ENCODE data around the gene OR5K2.

Gene OR5K2

DNA sequence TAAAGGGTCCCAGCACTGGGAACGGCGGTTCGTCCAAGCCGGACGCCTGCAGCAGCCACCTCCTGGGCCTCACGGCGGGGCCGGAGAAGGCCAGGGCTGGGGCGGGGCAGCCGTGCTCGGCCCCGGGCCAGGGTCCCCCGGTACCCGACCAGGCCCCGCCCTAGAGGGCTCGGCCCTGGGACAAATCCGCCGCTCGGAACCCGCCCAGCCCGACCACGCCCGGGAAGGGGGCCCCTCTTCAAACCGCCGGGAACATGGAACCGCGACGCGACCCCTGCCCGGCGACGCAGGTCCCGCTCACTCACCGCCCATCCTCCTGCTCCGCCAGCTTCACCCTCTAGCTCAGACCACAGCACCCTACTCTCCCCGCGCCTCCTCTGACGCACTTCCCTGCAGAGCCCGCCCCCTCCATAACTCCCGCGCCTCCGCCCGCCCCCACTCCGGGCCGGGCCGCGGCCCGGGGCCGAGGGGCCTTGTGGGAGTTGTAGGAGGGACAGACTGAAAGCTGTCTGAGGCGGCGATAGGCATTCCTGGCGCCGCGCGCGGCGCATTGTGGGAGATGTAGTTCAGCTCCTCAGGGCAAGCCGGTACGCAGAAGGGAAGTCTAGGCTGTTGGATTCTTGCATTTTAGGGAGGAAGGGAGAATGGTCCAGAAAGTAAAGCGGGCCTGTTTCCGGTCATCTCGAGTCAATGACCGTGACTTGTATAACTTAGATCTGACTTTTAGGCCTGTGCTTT is 25.2 kb downstream of the OR5K2 start, which contains the start of gene CLDND1:
Gene CLDND1 (minus strand): TSS at position 359 of the 738 bp plus-strand sequence. CDS start 1,478 bp downstream, outside the sequence.
- DNase-seq (ENCODE audit: low read depth, low spot score): peak; percentile 88

DNA sequence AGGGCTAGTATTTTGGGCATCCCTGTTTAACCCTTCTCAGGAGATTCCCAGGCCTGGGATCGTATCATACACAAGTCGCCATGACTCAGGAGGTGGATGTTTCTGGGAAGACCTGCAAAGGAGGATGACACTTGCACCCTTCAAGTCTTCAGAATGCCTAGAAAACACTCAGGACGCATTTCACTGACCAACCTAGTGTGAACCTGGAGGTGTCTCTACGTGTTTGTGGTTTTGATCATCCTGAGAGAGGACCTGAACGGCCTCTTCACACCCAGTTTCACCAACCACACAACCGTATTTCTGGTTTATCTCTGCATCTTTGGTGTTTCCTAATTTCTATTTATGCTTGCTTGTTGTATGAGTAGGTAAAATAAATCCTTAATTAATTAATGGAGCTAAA is 28.0 kb downstream of the OR5K2 start:
- DNase-seq (ENCODE audit: low read depth, low spot score): no peak

DNA sequence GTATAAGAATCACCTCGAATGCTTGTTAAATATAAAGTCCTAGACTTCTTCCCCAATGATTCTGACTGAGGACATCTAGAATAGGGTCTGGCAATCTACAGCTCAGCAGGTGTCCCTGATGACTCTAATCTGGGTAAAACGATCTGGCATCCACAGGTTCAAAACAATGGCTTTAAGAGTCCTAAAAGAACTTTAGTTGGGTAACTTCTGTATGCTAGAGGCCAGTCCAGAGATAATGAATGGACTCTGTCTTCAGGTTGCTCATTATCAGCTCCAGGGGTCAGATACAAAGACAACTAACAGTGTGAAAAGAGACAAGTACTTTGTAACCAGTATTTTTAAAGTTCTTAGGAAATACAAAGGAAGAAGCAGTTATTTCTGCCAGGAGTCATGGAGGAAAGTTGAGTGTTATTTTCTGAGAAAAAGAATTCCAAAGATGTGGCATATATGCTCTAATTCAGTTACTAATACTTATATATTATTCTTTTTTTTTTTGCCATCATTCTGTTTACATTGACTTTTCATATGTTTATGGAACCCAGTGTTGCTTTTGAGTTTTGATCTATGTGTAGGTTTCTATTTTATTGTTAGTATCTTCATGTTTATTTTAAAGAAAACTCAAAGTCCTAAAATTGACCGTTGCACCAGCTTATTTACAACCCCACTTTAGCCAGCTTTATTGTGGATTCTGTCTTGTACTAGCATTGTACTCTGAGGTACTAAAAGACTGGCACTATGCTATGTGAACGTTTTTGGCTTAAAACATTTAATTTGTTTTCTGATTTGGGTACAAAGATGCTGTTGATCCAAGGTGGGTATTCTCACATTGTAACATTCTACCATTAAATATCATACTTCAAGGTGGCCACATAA is 31.2 kb downstream of the OR5K2 start:
- no peak for DNase-seq (ENCODE audit: low read depth, low spot score)

DNA sequence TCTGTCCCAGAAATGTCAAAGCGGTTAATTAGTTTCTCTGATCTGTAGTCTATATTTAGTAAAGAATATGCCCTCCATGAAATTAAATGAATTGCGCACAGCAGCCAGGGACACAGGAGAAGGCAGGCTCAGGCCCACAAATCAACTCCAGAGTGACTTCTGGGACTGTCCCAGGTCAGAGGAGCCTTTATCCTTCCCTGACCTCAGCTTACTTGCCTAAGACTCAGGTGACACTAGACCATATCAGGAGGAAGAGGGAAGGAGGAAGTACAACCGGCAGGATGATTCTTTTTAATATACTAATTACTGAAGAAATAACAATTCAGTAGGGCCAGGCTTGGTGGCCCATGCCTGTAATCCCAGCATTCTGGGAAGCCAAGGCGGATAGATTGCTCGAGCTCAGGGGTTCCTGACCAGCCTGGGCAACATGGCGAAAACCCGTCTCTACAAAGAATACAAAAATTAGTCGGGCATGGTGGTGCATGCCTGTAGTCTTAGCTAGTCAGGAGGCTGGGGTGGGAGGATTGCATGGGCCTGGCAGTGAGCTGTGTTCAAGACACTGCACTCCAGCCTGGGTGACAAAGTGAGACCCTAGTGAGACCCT is 32.5 kb downstream of the OR5K2 start:
- DNase-seq (ENCODE audit: low read depth, low spot score): no peak

DNA sequence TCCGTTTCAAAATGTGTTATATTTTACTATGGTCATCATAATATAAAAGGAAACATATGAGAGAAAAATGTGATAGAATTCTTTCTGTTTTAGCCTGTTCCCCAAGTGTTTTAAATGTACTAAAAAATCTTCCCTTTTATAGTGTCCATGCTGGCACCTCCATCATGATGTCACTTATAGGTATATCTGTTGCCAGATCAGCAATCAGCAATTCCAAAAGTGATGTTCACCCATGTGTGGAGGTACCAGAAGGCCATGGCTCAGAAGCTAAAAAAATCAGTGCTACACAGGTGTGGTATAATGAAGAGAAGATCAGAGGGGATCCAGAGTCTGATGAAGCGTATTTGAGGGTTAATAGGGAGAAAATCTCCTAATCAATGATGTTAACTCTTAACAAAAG is 33.2 kb downstream of the OR5K2 start:
- DNase-seq (ENCODE audit: low read depth, low spot score): no peak

DNA sequence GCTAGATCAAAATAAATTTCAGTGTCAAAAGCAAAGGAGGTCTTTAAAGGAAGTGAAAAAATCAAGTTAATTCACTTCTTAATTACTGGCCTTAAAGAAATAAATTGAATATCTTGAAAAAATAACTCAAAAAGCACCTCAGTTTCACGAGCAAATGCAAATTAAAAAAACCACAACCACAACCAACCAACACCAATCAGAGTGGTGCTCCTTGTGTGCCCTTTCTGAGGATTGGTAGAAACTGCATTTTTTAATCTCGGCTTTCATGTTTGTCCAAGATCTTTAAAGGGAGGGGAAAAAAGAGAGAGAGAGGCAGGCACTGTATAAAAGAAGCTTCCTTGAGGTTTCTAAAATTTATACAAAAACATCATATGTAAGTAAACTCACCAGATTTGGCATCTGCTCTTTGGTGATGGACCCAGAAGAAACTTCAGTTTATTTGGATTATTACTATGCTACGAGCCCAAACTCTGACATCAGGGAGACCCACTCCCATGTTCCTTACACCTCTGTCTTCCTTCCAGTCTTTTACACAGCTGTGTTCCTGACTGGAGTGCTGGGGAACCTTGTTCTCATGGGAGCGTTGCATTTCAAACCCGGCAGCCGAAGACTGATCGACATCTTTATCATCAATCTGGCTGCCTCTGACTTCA is 34.3 kb downstream of the OR5K2 start, which contains the start of gene GPR15:
Gene GPR15 (plus strand): TSS at position 357 of the 653 bp plus-strand sequence. CDS start 56 bp downstream, at position 413.
- no peak for DNase-seq (ENCODE audit: low read depth, low spot score)

DNA sequence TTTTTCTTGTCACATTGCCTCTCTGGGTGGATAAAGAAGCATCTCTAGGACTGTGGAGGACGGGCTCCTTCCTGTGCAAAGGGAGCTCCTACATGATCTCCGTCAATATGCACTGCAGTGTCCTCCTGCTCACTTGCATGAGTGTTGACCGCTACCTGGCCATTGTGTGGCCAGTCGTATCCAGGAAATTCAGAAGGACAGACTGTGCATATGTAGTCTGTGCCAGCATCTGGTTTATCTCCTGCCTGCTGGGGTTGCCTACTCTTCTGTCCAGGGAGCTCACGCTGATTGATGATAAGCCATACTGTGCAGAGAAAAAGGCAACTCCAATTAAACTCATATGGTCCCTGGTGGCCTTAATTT is 34.8 kb downstream of the OR5K2 start:
- DNase-seq (ENCODE audit: low read depth, low spot score): no peak

DNA sequence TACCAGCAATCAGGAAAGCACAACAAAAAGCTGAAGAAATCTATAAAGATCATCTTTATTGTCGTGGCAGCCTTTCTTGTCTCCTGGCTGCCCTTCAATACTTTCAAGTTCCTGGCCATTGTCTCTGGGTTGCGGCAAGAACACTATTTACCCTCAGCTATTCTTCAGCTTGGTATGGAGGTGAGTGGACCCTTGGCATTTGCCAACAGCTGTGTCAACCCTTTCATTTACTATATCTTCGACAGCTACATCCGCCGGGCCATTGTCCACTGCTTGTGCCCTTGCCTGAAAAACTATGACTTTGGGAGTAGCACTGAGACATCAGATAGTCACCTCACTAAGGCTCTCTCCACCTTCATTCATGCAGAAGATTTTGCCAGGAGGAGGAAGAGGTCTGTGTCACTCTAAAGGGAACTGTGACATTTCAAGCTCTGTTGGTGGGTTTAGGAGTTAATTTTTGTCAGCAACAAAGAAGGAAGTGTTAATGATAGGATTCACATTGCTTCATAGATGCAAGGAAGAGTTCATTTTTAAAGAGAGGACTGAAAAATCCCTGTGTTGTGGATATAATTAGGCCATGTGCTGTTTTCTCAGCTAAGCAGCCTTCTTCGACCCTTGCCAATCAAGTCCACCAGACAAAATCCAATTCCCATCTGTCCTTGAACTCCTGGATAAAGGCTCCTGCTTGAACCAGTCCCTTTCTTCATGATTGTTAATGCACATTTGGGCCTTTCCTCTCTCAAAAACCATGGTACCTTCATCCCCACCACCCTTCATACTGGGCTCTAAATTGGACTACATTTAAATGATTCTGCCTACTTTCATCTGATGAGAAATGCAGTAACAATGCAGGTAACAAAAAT is 35.5 kb downstream of the OR5K2 start:
- no peak for DNase-seq (ENCODE audit: low read depth, low spot score)

DNA sequence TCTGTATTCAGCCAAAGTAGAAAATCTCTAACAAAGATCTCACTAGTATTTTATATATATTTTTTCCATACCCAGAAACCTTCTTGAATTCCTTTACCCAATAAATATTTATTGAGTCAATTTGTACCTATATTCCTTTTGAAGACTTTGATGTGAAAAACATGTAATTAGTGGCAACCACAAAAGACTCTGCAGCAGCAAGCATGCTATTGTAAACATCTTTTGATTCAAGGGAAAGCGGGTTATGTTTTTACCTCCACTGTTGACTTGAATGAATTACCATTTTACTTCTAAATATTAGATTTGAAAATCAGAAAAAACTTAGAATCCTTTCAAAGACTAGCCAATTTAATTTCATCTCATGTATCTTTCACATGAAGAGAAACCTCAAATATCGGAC is 36.7 kb downstream of the OR5K2 start:
- DNase-seq (ENCODE audit: low read depth, low spot score): no peak

DNA sequence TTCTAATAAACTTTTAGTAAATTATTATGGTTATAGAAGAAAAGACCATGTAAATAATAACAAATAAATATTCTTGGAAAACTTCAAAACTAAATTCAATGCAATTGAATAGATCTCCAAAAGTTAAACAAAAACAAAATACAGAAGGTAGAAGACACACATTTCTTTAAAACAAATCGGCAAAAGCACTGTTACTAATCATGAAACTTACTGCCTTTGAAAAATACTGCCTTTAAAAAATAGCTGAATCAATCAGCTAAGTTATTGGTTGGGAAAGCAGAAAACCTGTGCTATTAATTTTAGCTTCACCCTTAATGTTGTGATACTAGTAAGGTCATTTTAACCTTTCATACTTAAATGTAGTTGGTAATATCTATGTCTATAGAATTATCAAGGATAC is 37.3 kb downstream of the OR5K2 start:
- DNase-seq (ENCODE audit: low read depth, low spot score): no peak

DNA sequence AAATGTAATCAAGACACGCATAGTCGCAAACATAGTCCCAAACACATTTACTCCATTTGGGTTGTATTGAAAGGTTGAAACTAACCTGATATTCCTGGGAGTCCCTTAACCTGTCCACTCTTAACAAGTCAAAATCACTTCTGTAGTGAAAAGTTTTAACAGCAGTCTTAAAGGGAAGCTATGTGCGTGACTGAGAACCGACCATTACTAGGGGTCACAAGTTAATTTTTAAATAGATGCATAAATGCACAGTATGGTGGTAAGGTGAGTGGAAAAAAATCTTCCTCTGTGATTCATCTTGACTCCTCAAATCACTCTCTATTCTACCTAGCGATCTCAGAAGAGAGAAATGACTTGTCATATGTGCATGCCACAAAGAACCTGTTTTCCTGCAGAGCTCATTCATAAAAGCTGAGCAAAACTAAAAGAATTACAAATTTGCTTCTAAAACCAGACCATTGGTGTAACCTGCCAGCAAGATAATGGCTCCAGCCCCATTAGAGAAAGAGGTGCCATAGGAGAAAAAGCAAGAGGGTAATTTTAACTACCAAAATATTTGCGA is 39.1 kb downstream of the OR5K2 start:
- no peak for DNase-seq (ENCODE audit: low read depth, low spot score)

DNA sequence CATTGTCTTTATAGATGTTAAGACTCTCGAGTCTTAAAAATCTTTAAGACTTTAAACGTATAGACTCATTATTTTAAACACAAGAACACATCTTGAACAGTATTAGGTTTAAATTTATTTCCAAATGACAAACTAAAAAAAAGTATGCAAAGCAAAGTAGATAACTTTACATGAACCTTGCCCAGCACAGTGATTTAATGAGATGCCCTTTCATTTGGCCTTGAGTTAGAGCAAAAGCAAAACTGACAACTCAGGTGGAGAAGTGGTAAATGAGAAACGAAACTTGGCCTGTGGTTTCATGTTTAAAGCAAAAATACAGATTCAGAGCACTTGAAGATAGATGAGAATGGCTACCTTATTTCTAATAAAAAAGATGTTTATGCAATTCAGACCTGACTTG is 42.9 kb downstream of the OR5K2 start:
- DNase-seq (ENCODE audit: low read depth, low spot score): no peak

DNA sequence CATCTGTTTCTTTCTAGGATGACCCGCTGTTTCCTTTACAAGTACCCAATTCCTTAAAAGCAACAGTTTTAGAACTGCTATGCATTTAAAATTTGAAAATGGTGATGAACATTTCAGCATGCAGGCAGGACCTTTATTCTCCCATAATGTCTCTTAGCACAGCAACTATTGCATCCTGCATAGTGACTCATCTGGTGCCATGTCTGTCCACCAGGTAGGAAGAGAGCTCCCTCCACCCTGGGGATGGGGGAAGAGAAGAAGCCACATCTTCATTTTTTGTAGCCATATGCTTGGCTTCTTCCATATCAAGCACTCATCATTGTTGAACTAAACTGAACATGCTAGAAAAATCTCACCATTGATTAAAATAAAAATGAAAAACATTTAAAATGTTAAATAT is 44.2 kb downstream of the OR5K2 start:
- no peak for DNase-seq (ENCODE audit: low read depth, low spot score)

DNA sequence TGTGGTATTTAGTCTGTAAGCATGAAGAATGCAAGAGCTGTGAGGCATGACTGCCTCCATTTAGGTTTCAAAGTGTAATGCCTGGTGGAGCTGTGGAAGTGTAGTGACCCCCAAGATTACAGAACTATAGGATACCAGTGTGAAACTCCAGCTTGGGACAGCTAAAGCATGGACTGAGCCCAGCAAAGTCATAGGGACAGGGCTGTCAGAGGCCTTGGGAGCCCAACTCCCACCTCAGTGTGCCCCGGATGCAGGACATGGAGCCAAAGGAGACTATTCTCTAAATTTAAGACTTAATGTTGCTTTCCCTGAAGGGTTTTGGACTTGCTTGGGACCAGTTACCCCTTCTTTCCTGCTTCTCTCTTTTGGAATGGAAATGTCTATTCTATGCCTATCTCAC is 45.1 kb downstream of the OR5K2 start:
- no peak for DNase-seq (ENCODE audit: low read depth, low spot score)

DNA sequence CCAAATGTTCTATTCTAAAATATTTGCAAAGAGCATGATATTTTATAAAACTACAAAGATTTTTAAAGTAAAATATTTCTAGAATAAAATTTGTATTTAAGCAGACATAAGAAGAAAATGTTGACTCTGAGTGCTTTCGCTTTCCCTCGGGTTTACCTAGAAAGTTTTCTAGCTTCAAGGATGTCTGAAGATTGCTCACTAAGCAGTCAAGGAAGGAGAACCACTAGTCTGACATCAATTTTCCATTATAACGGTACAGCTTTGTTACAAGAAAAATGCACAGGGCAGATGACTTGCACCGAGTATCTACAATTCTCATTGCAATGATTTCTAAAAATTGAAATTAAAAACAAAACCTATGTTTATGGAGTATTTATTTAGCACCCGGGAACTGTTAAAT is 48.5 kb downstream of the OR5K2 start:
- no peak for DNase-seq (ENCODE audit: low read depth, low spot score)
